HepG2 (cell line): ENCODE data around the gene NOX3. TPM values are rescaled to one million over a fixed set of nuclear protein-coding genes. Genes with fewer than 3 reads are reported as not detected.

Source experiments
- ARHGAP35 ChIP-seq: sonication (generic); formaldehyde crosslinking; IDR thresholded peaks from 2 replicates; pipeline ENCODE4 v1.9.0; 2022; ENCODE audit warnings: mild to moderate bottlenecking, inconsistent platforms, moderate library complexity, missing genetic modification reagents, borderline replicate concordance
- ATRX ChIP-seq: sonication (generic); formaldehyde crosslinking; IDR thresholded peaks from 2 replicates; pipeline ENCODE4 v1.4.0; 2020; ENCODE audit warnings: missing genetic modification reagents, borderline replicate concordance
- FIP1L1 ChIP-seq: fragments of 200-400 bp; formaldehyde crosslinking; IDR thresholded peaks from 2 replicates; pipeline ENCODE4 v1.6.1; 2018; ENCODE audit warnings: low read depth, mild to moderate bottlenecking, low read length, moderate library complexity, borderline replicate concordance; ENCODE audit not compliant: insufficient read depth
- MLX ChIP-seq: IDR thresholded peaks from 2 replicates; pipeline ENCODE4 v1.6.1; 2016
- TCF7L2 ChIP-seq: IDR thresholded peaks from 2 replicates; pipeline ENCODE4 v1.6.1; 2011; ENCODE audit warnings: mild to moderate bottlenecking, low read depth, low read length, moderate library complexity
- YY1 ChIP-seq: IDR thresholded peaks from 2 replicates; pipeline ENCODE4 v1.6.1; 2011; ENCODE audit warnings: low read length, low read depth, moderate library complexity, mild to moderate bottlenecking; ENCODE audit not compliant: insufficient read depth, insufficient replicate concordance
- ZNF225 ChIP-seq: sonication (generic); formaldehyde crosslinking; IDR thresholded peaks from 2 replicates; pipeline ENCODE4 v1.4.0; 2020; ENCODE audit warnings: mild to moderate bottlenecking, missing genetic modification reagents
- ZNF609 ChIP-seq: sonication (generic); formaldehyde crosslinking; IDR thresholded peaks from 2 replicates; pipeline ENCODE4 v1.4.0; 2020; ENCODE audit warnings: mild to moderate bottlenecking, missing genetic modification reagents, borderline replicate concordance
- polyA plus RNA-seq, 8 experiments: library from polyadenylated mRNA; depleted of rRNA in 3 of 8; stranded (reverse) in 7 of 8; unstranded in 1 of 8; fragments of >200 nt; fragmentation: Illumina TruSeq in 4 of 8; extraction: Trizol in 4 of 8; gene quantifications; 2 replicates each; pipeline versions ENCODE4 v1.2.1 to v1.2.3, GENCODE V29; 2011 to 2016; ENCODE audit warnings: low read depth in 4 of 8, missing spikeins in 1 of 8, mixed read lengths in 1 of 8; ENCODE audit not compliant: insufficient read depth in 1 of 8
- total RNA-seq, 5 experiments: library from RNA; depleted of rRNA; stranded (reverse); fragments of >200 nt; fragmentation: Illumina TruSeq; extraction: Trizol; gene quantifications; 2 replicates each; pipeline ENCODE4 v1.2.3, GENCODE V29; 2016; ENCODE audit warnings: low read depth in 1 of 5
- TF ChIP-seq, protein P1 (sequence below): conservative IDR thresholded peaks from 2 replicates; pipeline ENCODE4 v1.6.1; 2018; ENCODE audit warnings: missing genetic modification reagents
- TF ChIP-seq, protein P2 (sequence below): sonication (generic); formaldehyde crosslinking; IDR thresholded peaks from 2 replicates; pipeline ENCODE4 v1.9.0; 2021; ENCODE audit warnings: mild to moderate bottlenecking, missing genetic modification reagents
- TF ChIP-seq, protein P3 (sequence below): sonication (generic); formaldehyde crosslinking; IDR thresholded peaks from 2 replicates; pipeline ENCODE4 v1.9.0; 2021; ENCODE audit warnings: missing genetic modification reagents, borderline replicate concordance
- TF ChIP-seq, protein P4 (sequence below): sonication (generic); formaldehyde crosslinking; IDR thresholded peaks from 2 replicates; pipeline ENCODE4 v1.4.0; 2020; ENCODE audit warnings: missing genetic modification reagents

The NOX3 gene
- total and polyA plus RNA-seq, 2 of the 13 experiments (the other 11 are each of a cell fraction or from before 2014, with no cell fraction given), result 0.09 to 0.18 TPM

DNA sequence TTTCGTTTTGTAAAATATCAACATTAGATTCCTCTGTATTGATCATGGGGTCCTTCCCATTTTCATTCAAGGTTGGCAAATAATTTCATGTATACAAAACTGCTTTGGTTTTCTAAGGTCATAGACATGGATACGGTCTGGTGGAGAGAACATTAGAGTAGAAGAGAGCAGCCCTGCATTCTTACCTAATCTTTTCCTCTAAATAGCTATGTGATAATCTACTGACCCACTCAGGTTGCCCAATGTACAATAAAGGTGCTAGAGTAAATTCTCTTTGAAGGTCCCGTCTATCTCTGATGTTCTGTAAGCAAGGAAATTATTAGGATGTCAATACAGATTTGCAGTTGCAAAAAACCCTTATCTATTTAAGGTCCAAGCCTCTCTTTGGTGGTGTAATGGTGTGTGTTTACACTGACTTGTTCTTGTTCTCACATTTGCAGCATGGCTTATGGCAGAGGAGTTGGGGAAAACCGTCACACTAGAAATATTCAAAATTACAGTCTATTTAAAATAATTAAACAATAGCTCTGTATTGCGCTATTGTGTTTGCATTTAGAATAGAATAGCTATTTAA is 31.2 kb upstream of the NOX3 start (continued):
- TF ChIP-seq, protein P1, sequence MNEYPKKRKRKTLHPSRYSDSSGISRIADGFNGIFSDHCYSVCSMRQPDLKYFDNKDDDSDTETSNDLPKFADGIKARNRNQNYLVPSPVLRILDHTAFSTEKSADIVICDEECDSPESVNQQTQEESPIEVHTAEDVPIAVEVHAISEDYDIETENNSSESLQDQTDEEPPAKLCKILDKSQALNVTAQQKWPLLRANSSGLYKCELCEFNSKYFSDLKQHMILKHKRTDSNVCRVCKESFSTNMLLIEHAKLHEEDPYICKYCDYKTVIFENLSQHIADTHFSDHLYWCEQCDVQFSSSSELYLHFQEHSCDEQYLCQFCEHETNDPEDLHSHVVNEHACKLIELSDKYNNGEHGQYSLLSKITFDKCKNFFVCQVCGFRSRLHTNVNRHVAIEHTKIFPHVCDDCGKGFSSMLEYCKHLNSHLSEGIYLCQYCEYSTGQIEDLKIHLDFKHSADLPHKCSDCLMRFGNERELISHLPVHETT, result 0 out of 2 replicates have a peak, but pooled peaks have one; percentile 53
- peak; percentile 92 for TF ChIP-seq MLX (CRISPR knock-in tag)
- peak; percentile 100 for TF ChIP-seq ZNF609 (CRISPR knock-in tag)
- no peak for TF ChIP-seq ZNF225 (CRISPR knock-in tag)
- no peak for TF ChIP-seq ATRX (CRISPR knock-in tag)
- no peak for TF ChIP-seq ARHGAP35 (CRISPR knock-in tag)
- peak; percentile 100 for TF ChIP-seq TCF7L2
- peak; percentile 56 for TF ChIP-seq YY1
- TF ChIP-seq, protein P2, sequence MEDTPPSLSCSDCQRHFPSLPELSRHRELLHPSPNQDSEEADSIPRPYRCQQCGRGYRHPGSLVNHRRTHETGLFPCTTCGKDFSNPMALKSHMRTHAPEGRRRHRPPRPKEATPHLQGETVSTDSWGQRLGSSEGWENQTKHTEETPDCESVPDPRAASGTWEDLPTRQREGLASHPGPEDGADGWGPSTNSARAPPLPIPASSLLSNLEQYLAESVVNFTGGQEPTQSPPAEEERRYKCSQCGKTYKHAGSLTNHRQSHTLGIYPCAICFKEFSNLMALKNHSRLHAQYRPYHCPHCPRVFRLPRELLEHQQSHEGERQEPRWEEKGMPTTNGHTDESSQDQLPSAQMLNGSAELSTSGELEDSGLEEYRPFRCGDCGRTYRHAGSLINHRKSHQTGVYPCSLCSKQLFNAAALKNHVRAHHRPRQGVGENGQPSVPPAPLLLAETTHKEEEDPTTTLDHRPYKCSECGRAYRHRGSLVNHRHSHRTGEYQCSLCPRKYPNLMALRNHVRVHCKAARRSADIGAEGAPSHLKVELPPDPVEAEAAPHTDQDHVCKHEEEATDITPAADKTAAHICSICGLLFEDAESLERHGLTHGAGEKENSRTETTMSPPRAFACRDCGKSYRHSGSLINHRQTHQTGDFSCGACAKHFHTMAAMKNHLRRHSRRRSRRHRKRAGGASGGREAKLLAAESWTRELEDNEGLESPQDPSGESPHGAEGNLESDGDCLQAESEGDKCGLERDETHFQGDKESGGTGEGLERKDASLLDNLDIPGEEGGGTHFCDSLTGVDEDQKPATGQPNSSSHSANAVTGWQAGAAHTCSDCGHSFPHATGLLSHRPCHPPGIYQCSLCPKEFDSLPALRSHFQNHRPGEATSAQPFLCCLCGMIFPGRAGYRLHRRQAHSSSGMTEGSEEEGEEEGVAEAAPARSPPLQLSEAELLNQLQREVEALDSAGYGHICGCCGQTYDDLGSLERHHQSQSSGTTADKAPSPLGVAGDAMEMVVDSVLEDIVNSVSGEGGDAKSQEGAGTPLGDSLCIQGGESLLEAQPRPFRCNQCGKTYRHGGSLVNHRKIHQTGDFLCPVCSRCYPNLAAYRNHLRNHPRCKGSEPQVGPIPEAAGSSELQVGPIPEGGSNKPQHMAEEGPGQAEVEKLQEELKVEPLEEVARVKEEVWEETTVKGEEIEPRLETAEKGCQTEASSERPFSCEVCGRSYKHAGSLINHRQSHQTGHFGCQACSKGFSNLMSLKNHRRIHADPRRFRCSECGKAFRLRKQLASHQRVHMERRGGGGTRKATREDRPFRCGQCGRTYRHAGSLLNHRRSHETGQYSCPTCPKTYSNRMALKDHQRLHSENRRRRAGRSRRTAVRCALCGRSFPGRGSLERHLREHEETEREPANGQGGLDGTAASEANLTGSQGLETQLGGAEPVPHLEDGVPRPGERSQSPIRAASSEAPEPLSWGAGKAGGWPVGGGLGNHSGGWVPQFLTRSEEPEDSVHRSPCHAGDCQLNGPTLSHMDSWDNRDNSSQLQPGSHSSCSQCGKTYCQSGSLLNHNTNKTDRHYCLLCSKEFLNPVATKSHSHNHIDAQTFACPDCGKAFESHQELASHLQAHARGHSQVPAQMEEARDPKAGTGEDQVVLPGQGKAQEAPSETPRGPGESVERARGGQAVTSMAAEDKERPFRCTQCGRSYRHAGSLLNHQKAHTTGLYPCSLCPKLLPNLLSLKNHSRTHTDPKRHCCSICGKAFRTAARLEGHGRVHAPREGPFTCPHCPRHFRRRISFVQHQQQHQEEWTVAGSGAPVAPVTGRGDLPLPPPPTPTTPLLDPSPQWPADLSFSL (CRISPR knock-in tag), result no peak
- TF ChIP-seq, protein P3, sequence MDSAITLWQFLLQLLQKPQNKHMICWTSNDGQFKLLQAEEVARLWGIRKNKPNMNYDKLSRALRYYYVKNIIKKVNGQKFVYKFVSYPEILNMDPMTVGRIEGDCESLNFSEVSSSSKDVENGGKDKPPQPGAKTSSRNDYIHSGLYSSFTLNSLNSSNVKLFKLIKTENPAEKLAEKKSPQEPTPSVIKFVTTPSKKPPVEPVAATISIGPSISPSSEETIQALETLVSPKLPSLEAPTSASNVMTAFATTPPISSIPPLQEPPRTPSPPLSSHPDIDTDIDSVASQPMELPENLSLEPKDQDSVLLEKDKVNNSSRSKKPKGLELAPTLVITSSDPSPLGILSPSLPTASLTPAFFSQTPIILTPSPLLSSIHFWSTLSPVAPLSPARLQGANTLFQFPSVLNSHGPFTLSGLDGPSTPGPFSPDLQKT (CRISPR knock-in tag), result no peak
- TF ChIP-seq, protein P4, sequence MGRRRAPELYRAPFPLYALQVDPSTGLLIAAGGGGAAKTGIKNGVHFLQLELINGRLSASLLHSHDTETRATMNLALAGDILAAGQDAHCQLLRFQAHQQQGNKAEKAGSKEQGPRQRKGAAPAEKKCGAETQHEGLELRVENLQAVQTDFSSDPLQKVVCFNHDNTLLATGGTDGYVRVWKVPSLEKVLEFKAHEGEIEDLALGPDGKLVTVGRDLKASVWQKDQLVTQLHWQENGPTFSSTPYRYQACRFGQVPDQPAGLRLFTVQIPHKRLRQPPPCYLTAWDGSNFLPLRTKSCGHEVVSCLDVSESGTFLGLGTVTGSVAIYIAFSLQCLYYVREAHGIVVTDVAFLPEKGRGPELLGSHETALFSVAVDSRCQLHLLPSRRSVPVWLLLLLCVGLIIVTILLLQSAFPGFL (CRISPR knock-in tag), result no peak
- TF ChIP-seq FIP1L1, result no peak
